GM12891 (cell line): ENCODE data around the gene SEMA6A.

Experiments used
- POLR2A ChIP-seq: IDR thresholded peaks from 2 replicates; pipeline ENCODE4 v1.6.1; 2011; ENCODE audit warnings: low read depth, low read length, control low read depth
- POLR2AphosphoS5 ChIP-seq: IDR thresholded peaks from 2 replicates; pipeline ENCODE4 v1.6.1; 2011; ENCODE audit warnings: low read depth, low read length, control low read depth

GRCh38 chr5:116468583-116468982, 106.0 kb downstream of the SEMA6A start:
- TF ChIP-seq POLR2AphosphoS5 (no peak), POLR2A (no peak)
